HepG2 (cell line): Measurements from ENCODE around the gene WDR70. TPM values are rescaled to one million over a fixed set of nuclear protein-coding genes. Genes with fewer than 3 reads are reported as not detected.

ENCODE experiments used
- ATAC-seq: fragments of 200-7000 bp; cut with Tn5 transposase; 3 replicates; pipeline ENCODE4 v1.9.1; 2020; ENCODE audit warnings: mild to moderate bottlenecking, moderate library complexity
- BruUV-seq: library from RNA; stranded (reverse); fragments of 400-500 nt; replicated peaks from 2 replicates; lab custom pipeline; 2021; lab: Mats Ljungman, UMichigan
- CTCF ChIA-PET: fragments of 300-600 bp; formaldehyde crosslinking; extraction: SDS; loops from one replicate; lab custom pipeline; 2021; ENCODE audit warnings: low total read pairs, inconsistent platforms, low intra/inter-chr PET ratio; lab: Yijun Ruan, JAX
- POLR2A ChIA-PET: fragments of 350-600 bp; sonication (Branson Sonifier 250); formaldehyde crosslinking; loops from one replicate; lab custom pipeline; 2020; ENCODE audit warnings: antibody characterized with exemption, inconsistent platforms; lab: Yijun Ruan, JAX
- DNase-seq: peaks from one replicate; pipeline ENCODE4 v3.0.0-alpha.2; 2015; ENCODE audit warnings: low spot score
- FAIRE-seq: peaks from 3 replicates; lab custom pipeline; 2011; peaks lifted over from hg19 to GRCh38; lab: Jason Lieb, UNC
- H2AFZ ChIP-seq: one replicate; pipeline ENCODE4 v1.6.1; 2011; ENCODE audit warnings: low read length, inconsistent platforms
- H3K27ac ChIP-seq: fragments of 300-600 bp; 3 replicates; pipeline ENCODE4 v1.8.0; 2011; ENCODE audit warnings: mixed run types, mild to moderate bottlenecking, mixed read lengths, low read length, inconsistent platforms; ENCODE audit not compliant: insufficient read depth; ENCODE audit errors: extremely low read length
- H3K27me3 ChIP-seq, 2 experiments: fragments of 200-600 bp in 1 of 2; 2 replicates in 1 of 2; 3 replicates in 1 of 2; pipeline versions ENCODE4 v1.6.0 to v1.8.0; 2011; ENCODE audit warnings: low read length in 2 of 2, mild to moderate bottlenecking in 2 of 2, moderate library complexity in 2 of 2, inconsistent platforms in 1 of 2; ENCODE audit not compliant: insufficient read depth in 2 of 2, control insufficient read depth in 1 of 2
- H3K36me3 ChIP-seq, 2 experiments: fragments of 200-600 bp in 1 of 2; replicated peaks in 1 of 2; 2 replicates in 1 of 2; 3 replicates in 1 of 2; pipeline versions ENCODE4 v1.5.1 to v1.8.0; 2011; ENCODE audit warnings: low read length in 2 of 2, inconsistent platforms in 1 of 2; ENCODE audit not compliant: insufficient read depth in 2 of 2, control insufficient read depth in 1 of 2
- H3K4me1 ChIP-seq: 2 replicates; pipeline ENCODE4 v1.5.1; 2012; ENCODE audit warnings: low read length, inconsistent platforms; ENCODE audit not compliant: insufficient read depth
- H3K4me2 ChIP-seq: 2 replicates; pipeline ENCODE4 v1.6.0; 2011; ENCODE audit warnings: low read depth, low read length, inconsistent platforms
- H3K4me3 ChIP-seq, 3 experiments: fragments of 200-600 bp in 1 of 3; sonication (generic), shearing (Covaris generic) in 1 of 3; replicated peaks in 1 of 3; 2 replicates each; pipeline ENCODE4 v1.5.1; 2011 to 2016; ENCODE audit warnings: low read length in 3 of 3, inconsistent platforms in 2 of 3, low read depth in 2 of 3, mild to moderate bottlenecking in 2 of 3, control low read depth in 1 of 3, mixed read lengths in 1 of 3; ENCODE audit not compliant: insufficient read depth in 1 of 3
- H3K79me2 ChIP-seq: one replicate; pipeline ENCODE4 v1.6.1; 2011; ENCODE audit warnings: low read length, inconsistent platforms; ENCODE audit not compliant: insufficient read depth
- H3K9ac ChIP-seq: 2 replicates; pipeline ENCODE4 v1.6.0; 2011; ENCODE audit warnings: mild to moderate bottlenecking, low read depth, low read length, inconsistent platforms; ENCODE audit not compliant: insufficient read depth
- H3K9me3 ChIP-seq: 2 replicates; pipeline ENCODE4 v1.5.1; 2012; ENCODE audit warnings: mild to moderate bottlenecking, low read length
- H4K20me1 ChIP-seq: 2 replicates; pipeline ENCODE4 v1.6.0; 2011; ENCODE audit warnings: inconsistent platforms, mild to moderate bottlenecking, low read length, moderate library complexity; ENCODE audit not compliant: insufficient read depth
- BORCS8-MEF2B ChIP-seq: sonication (generic); formaldehyde crosslinking; IDR thresholded peaks from 2 replicates; pipeline ENCODE4 v1.8.0; 2022; ENCODE audit warnings: mild to moderate bottlenecking, missing genetic modification reagents
- FOXC1 ChIP-seq: sonication (generic); formaldehyde crosslinking; IDR thresholded peaks from 2 replicates; pipeline ENCODE4 v1.8.0; 2022; ENCODE audit warnings: mild to moderate bottlenecking, missing genetic modification reagents, borderline replicate concordance
- TARDBP ChIP-seq: sonication (generic); formaldehyde crosslinking; IDR thresholded peaks from 2 replicates; pipeline ENCODE4 v1.8.0; 2022; ENCODE audit warnings: mild to moderate bottlenecking, missing genetic modification reagents
- ZNF3 ChIP-seq: IDR thresholded peaks from 2 replicates; pipeline ENCODE4 v1.7.0; 2017; ENCODE audit warnings: inconsistent platforms
- WGBS: methylation state at CpG from one replicate; pipeline ENCODE4 v1.1.6; 2017; ENCODE audit warnings: low lambda C conversion rate; 5-methylcytosine and 5-hydroxymethylcytosine counted together
- in situ Hi-C: cut with HindIII; loops from 2 replicates; pipeline ENCODE4 v1.10.0; 2017; ENCODE audit warnings: low pct_unique_long_range_greater_than_20kb; ENCODE audit not compliant: extremely low pct_ligation_motif_present
- intact Hi-C: fragments of 100-400 bp; cut with micrococcal nuclease; formaldehyde crosslinking; loops from one replicate; pipeline ENCODE4 v1.10.0; 2022; ENCODE audit not compliant: unreplicated experiment
- polyA plus RNA-seq, 8 experiments: library from polyadenylated mRNA; depleted of rRNA in 3 of 8; stranded (reverse) in 7 of 8; unstranded in 1 of 8; fragments of >200 nt; fragmentation: Illumina TruSeq in 4 of 8; extraction: Trizol in 4 of 8; gene quantifications; 2 replicates each; pipeline versions ENCODE4 v1.2.1 to v1.2.3, GENCODE V29; 2011 to 2016; ENCODE audit warnings: low read depth in 4 of 8, missing spikeins in 1 of 8, mixed read lengths in 1 of 8; ENCODE audit not compliant: insufficient read depth in 1 of 8
- total RNA-seq, 5 experiments: library from RNA; depleted of rRNA; stranded (reverse); fragments of >200 nt; fragmentation: Illumina TruSeq; extraction: Trizol; gene quantifications; 2 replicates each; pipeline ENCODE4 v1.2.3, GENCODE V29; 2016; ENCODE audit warnings: low read depth in 1 of 5
- TF ChIP-seq, protein P1 (sequence below): sonication (generic); formaldehyde crosslinking; IDR thresholded peaks from 2 replicates; pipeline ENCODE4 v1.8.0; 2022; ENCODE audit warnings: mild to moderate bottlenecking, missing genetic modification reagents, moderate library complexity
- TF ChIP-seq, protein P2 (sequence below): sonication (generic); formaldehyde crosslinking; IDR thresholded peaks from 2 replicates; pipeline ENCODE4 v1.4.0; 2020; ENCODE audit warnings: missing genetic modification reagents, borderline replicate concordance

WDR70 gene
- total and polyA plus RNA-seq, 2 of the 13 experiments (the other 11 are each of a cell fraction or from before 2014, with no cell fraction given): 14.6 to 30.6 TPM

DNA sequence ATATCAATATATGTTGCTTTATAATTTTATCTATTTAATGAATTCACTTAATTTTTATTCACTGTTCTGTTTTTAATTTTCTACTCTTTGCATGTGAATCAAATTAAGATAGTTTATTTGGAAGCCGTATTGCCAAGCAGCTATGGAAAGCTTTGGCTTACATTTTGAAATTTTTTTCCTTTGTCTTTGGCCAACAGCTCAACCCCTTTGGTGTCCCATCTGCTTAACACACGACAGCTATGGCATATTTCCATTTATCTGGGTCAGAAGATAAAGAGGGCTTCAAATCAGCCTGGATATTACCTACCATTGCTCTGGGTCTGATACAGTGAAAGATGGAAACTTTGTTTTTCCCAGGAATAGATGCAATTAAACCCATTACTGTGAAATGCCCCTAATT lies 201.0 kb downstream of the WDR70 start:
- no peak for FAIRE-seq
- ChIA-PET POLR2A (no interaction called here), CTCF (no interaction called here)
- in situ Hi-C loops (no loop called here), intact Hi-C loops (no loop called here)
- no peak for DNase-seq
- Histone ChIP-seq H3K9ac (no peak overlapping the region), H3K4me2 (no peak overlapping the region), H3K4me1 (0 out of 2 replicates have a peak, but pooled peaks cover 6% of the 10 kb centered on the region), H3K27ac (no peak overlapping the region), H3K79me2 (no peaks in the 10 kb centered on the region), H3K9me3 (no peaks in the 10 kb centered on the region), H4K20me1 (no peaks in the 10 kb centered on the region), H3K4me3 (no peak overlapping the region), H2AFZ (no peak overlapping the region), H3K36me3 (no peaks in the 10 kb centered on the region), H3K27me3 (no peaks in the 10 kb centered on the region)
- no peak for ATAC-seq
- TF ChIP-seq, protein P1, sequence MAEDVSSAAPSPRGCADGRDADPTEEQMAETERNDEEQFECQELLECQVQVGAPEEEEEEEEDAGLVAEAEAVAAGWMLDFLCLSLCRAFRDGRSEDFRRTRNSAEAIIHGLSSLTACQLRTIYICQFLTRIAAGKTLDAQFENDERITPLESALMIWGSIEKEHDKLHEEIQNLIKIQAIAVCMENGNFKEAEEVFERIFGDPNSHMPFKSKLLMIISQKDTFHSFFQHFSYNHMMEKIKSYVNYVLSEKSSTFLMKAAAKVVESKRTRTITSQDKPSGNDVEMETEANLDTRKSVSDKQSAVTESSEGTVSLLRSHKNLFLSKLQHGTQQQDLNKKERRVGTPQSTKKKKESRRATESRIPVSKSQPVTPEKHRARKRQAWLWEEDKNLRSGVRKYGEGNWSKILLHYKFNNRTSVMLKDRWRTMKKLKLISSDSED: no peak
- TF ChIP-seq ZNF3 (CRISPR knock-in tag): no peak
- TF ChIP-seq, protein P2, sequence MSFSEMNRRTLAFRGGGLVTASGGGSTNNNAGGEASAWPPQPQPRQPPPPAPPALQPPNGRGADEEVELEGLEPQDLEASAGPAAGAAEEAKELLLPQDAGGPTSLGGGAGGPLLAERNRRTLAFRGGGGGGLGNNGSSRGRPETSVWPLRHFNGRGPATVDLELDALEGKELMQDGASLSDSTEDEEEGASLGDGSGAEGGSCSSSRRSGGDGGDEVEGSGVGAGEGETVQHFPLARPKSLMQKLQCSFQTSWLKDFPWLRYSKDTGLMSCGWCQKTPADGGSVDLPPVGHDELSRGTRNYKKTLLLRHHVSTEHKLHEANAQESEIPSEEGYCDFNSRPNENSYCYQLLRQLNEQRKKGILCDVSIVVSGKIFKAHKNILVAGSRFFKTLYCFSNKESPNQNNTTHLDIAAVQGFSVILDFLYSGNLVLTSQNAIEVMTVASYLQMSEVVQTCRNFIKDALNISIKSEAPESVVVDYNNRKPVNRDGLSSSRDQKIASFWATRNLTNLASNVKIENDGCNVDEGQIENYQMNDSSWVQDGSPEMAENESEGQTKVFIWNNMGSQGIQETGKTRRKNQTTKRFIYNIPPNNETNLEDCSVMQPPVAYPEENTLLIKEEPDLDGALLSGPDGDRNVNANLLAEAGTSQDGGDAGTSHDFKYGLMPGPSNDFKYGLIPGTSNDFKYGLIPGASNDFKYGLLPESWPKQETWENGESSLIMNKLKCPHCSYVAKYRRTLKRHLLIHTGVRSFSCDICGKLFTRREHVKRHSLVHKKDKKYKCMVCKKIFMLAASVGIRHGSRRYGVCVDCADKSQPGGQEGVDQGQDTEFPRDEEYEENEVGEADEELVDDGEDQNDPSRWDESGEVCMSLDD (CRISPR knock-in tag): no peak
- no peak for TF ChIP-seq BORCS8-MEF2B (CRISPR knock-in tag)
- no peak for TF ChIP-seq TARDBP (CRISPR knock-in tag)
- no peak for TF ChIP-seq FOXC1 (CRISPR knock-in tag)
- no TSS peak for BruUV-seq
- WGBS: 95% methylated on average over 2 of the region's 2 CpGs
